HL-60/S4 treated with retinoic acid at 250 ng/mL for 4 days and 3 days (cell line): Measurements from ENCODE around the gene PAMR1.

Source experiments
- in situ Hi-C: fragments of 300-500 bp; cut with MboI; formaldehyde crosslinking; loops from 2 replicates; pipeline ENCODE4 v1.7.0; 2022; ENCODE audit warnings: low sequenced_read_pairs

Gene PAMR1

DNA sequence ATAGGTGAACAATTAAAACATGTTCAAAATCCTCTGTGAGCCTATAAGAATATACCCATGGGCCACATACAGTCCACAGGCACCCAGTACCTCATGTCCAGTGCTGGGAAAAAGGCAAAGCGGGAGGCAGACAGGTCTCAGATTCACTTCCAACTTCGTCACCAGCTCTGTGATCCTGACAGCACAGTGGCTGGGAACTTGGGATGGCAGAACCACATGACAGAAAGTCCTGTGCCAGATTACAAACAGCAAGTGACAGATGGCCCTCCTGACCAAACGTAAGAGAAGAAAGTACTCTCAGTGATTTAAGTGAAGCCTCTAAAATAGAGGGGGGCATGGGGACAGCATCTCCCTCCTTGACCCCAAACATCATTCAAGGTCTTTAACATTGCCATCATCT is 111.8 kb downstream of the PAMR1 start:
- in situ Hi-C loops, result loop anchor here (25.0 kb wide), 1 partner anchor 826 kb away; no protein-coding TSS in a partner anchor

DNA sequence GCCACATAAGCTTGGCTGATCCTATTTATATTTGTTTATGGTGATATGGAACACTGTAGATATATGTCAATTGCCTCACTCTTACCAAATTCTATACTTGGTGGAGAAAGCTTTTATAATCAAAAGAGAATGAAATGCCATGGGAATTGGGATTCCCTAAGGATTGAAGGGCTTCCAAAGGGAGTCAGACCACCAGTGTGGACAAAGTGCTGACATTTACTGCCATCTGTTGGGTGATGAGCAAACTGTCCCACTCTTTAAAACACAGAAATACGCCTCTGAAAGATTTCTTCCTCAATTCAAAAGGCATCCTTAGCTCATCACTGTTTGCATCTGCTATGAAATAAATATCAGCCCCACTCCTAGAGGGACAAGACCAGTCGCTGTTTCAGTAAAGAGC is 113.1 kb downstream of the PAMR1 start:
- in situ Hi-C loops, result loop anchor here (25.0 kb wide), 1 partner anchor 825 kb away; no protein-coding TSS in a partner anchor

DNA sequence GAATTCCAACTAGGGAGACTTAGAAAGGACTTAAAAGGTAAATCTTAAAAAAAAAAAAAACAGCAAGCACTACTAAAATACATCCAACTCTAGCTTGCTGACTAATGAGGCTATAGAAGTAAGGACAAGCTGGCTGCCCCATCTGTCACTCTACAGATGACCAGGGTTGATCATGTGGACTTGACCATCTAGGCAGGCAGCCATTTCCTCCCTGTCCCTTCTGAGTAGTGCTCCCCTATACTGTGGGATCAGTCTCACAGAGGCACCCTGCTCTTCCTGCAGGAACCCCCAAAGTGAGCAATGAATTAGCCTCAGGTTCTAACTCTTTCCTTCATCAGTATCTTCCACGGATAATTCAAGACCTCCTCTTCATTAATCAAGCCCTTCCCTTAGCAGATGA is 118.4 kb downstream of the PAMR1 start:
- in situ Hi-C loops, result loop anchor here (25.0 kb wide), 1 partner anchor 820 kb away; no protein-coding TSS in a partner anchor

DNA sequence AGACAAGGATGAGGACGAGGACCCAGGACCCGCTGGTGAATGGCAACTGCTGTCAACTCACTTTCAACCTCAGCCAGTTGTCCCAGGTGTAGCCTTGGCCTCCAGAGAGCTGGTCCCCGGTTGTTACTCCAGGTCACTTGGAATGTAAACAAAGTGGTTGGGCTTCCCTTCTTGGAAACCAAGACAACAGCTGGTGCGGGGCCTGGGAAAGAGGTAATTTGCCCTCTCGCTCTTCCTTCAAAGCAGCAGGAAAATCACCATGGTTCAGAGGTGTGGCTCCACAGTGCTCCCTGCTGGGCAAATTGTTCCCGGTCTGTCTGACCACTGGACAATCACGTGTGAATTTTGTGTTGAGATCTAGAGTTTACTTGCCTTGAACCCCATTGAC is 121.0 kb downstream of the PAMR1 start:
- in situ Hi-C loops, result loop anchor here (25.0 kb wide), 1 partner anchor 817 kb away; no protein-coding TSS in a partner anchor

DNA sequence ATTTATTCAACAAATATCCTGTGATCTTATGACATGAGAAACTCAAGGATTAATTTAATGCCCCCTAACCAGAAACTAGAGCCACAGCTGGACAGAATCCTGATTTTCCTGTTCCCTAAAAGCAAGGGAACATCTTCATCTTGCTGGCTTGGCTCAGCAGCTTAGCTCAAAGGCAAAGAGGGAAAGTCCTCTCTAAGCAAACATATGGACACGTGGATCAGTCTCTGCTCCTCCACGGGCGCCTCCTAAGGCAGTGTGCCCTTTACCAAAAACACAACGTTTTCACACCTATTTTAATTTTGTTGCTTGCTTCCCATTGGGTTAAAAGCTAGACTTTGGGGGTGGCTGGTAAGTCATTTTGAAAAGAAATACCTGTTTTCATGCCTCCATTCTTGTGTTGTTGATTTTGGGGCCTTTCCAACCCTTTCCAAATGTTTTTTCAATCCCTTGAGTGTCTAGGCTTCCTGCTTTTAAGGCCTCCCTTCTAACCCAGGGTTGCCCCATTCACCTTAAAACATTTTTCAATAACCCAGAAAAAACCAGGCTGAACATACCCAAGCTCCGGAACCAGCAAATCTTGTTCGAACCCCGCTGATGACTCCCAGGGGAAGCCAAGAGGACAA is 121.5 kb downstream of the PAMR1 start:
- in situ Hi-C loops, result loop anchor here (25.0 kb wide), 1 partner anchor 817 kb away; no protein-coding TSS in a partner anchor

DNA sequence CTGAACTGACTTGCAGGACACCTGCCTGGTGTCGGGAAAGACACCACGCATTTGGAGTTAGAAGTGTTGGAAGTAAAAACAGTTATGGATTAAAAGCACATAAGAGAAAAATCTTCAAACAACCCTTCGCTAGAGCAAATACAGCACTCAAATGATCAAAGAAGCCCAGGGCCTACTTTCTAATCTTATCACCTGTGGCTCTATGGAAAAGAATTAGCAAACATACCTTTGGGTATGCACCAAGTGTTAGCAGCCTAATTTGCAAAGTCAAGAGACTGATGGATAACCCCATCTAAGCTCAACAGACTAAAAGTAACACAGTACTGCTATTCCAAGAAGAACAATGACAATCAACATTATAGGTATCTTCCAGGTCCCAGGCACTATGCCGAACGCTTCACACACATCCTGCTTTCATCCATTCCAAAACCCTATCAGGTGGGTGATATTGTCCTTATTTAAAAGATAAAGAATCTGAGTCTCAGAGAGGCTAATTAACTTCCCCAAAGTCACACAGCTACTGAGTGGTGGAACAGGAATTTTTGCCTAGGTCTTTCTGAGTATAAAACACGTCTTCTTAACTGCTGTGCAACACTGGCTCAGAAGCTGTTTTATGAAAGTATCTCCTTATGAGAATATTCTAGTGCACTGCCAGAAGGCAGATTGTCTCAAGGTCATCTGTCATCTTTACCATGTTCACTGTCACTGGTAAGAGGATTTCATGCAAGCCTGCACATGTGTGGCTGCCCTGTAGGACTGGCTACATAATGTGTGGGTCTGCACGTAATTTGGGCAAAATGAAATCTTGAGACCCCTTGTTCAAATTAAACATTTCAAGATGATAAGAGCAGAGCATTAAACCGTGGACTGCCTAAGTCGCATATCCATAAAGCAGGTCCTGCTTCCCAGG is 122.4 kb downstream of the PAMR1 start:
- in situ Hi-C loops, result loop anchor here (25.0 kb wide), 1 partner anchor 816 kb away; no protein-coding TSS in a partner anchor

DNA sequence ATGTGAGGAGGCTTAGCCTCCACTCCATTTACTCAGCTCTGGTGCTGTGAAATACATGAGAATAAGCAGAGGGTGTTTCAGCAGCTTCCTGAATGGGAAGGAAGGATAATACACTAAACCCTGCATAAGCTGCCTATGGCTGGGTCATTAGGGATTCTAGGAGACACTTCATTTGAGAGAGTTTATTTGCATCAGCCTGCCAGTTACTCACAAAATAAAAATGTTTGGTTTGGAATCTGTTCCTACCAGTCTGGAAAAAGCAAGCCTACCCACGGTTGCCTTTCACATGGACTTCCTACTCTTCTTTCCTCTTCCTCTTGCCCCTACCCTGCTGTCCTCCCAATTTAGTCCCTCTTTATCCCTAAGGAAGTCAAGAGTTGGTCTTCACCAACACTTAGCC is 126.5 kb downstream of the PAMR1 start:
- in situ Hi-C loops, result loop anchor here (10.0 kb wide), 1 partner anchor 484 kb away; the partner anchor contains the start of genes APIP and PDHX

DNA sequence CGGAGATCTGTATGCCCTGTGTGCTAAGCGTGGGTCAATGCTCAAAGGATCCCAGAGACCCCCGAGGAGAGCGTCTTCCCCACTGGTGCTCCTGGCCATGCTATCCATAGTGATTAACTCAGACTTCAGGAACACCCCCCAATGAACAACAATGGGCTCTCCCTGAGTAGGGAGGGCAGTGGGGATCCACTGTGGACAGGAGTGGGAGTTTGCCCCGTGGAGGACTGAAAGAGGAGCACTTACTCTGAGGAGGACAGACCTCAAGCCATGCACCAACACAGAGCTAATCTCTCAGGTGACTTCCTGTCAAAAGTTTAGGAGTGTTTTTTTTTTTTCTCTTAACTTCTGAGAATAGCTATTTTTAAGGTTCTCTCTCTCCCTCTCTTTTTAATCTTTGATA is 130.5 kb downstream of the PAMR1 start:
- in situ Hi-C loops, result loop anchor here (10.0 kb wide), 1 partner anchor 480 kb away; the partner anchor contains the start of genes APIP and PDHX

DNA sequence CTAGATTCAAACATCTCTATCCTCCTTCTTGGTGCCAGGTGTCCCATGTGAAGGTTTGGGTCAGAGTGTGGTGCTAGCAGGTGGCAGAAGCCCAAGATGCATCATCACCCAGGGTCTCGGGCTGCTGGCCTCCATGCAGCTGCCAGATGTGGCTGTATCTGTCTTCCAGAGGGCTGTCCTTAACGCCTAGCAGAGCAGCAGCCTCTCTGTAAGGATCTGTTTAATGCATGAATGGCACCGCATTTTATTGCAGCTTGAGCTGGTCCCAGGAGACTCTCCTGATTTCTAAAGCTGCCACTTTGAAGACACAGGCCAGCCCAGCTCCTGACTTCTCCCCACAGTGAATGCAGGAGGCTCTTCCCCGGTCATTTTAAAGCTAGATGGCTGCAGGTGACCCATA is 132.3 kb downstream of the PAMR1 start:
- in situ Hi-C loops, result loop anchor here (10.0 kb wide), 1 partner anchor 478 kb away; the partner anchor contains the start of genes APIP and PDHX

DNA sequence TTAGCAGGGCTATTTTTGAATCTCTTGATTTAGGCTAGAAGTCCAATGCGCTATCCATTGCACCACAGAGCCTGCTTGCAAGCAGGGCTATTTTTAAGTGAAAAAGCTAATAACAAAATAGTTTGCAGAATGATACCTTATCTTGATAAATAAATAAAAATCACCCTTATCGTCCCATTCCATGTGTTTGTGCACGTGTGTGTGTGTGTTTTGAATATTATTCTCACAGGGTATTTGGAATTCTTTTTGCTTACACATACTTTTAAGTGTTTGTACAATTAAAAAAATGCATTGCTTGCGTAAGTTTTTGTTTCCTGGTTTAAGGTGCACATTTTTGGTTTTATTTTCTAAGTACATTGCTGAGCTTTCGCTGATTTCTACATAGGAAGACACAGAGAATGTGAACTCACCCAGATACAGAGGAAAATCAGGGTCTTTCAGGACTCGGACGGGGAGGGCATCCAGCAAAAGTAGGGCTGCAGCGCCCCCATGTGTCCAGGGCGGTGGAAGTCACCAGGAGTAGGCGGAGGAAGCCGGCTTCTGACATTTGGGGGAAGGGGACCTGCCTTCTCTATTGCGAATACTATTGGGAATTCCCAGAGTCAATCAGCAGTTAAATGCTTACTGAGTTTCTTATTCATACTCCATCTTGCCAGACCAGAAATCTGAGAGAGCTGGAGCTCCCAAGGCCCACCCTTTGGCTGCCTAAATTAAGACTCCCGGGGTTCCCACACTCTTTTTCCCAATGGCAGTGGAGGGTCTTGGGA is 133.3 kb downstream of the PAMR1 start:
- in situ Hi-C loops, result loop anchor here (10.0 kb wide), 1 partner anchor 477 kb away; the partner anchor contains the start of genes APIP and PDHX

DNA sequence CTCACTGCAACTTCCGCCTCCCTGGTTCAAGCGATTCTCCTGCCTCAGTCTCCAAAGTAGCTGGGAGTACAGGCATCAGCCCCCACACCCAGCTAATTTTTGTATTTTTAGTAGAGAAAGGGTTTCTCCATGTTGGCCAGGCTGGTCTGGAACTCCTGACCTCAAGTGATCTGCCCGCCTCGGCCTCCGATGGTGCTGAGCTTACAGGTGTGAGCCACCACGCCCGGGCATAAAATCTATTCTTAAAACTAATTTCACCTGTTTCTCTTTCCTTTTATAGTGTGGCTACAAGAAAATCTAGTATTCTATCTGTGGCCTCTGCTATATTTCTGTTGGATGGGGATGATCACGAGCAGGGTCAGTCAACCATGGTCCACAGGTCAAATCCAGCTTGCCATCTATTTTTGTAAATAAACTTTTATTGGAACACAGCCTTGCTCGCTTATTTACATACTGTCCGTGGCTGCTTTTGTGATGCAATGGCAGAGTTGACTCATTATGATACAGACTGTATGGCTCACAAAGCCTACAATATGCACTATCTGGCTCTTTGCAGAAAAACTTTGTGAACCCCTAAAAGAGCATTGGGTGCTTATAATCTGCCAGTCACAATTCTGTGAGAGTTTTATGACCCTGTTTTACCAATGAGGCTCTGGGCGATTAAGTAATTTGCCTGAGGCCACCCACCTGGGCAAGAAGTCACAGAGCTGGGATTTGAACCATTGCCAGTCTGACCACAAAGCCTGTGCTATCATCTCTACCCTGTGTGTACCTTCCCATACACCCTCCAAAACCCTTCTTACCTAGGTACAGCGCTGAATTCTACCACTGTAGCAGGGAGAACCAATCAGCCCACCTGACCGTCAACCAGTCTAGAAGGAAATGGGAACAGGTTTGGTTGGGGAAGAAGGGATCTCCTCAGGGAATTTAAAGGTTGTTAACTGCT is 134.4 kb downstream of the PAMR1 start:
- in situ Hi-C loops, result loop anchor here (10.0 kb wide), 1 partner anchor 476 kb away; the partner anchor contains the start of genes APIP and PDHX

DNA sequence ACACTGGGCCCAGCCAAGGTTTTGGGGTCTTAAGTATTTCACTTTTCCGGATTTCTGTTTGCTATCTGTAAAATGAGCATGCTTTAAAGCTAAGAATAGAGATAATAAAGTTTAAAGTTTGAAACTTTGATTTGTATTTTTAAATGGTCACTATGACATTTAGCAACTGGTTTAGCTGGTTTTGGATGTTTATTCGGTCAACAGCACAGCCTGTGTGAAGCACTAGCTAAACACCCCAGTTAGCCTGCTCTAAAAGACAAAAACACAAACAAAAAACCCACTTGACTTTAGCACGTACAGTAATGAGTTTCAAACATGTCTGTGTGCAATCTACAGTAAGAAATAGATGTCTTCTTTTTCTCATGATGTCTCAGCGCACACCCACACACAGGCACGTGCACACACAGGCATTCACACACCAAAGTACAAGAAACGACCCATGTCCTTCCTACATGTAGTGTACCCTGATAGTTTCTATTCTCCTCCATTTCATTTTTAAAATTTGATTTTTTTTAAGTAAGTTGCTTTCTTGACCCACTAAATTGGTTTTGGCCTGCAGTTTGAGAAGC is 135.4 kb downstream of the PAMR1 start:
- in situ Hi-C loops, result loop anchor here (10.0 kb wide), 1 partner anchor 475 kb away; the partner anchor contains the start of genes APIP and PDHX

DNA sequence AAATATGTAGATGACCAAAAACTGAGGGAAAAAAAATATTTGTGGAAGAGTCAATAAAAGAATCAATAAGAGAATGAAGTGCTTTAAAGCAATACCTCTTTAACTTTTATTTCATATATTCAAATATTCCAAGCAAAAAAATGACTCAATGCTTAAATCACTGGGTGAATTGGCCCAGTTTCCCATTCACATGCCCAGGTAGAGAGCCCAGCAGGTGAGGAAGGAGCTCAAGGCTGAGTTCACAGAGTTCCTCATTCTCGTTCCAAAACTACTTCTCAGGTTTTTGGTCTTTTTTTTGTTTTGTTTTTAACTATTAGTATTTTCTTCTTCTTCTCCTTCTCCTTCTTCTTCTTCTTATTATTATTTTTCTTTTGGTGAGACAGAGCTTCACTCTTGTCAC is 136.3 kb downstream of the PAMR1 start:
- in situ Hi-C loops, result no loop called here

DNA sequence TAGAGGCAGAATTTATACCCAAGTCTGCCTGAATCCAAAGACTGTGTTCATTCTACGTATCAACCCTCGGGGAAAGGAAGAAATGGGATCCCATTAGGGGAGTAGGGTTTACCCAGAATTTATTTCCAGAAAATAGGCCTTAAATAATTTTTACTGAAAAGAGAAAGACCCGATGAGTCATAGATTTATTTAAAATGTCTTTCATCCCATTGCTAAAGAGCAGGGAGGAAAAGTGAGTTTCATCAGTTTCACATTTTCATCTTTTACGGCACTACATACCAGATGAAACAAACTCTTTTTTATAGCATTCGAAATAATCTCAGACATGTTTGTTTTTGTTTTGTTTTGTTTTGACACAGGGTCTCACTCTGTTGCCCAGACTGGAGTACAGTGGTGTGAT is 137.4 kb downstream of the PAMR1 start:
- in situ Hi-C loops, result no loop called here

DNA sequence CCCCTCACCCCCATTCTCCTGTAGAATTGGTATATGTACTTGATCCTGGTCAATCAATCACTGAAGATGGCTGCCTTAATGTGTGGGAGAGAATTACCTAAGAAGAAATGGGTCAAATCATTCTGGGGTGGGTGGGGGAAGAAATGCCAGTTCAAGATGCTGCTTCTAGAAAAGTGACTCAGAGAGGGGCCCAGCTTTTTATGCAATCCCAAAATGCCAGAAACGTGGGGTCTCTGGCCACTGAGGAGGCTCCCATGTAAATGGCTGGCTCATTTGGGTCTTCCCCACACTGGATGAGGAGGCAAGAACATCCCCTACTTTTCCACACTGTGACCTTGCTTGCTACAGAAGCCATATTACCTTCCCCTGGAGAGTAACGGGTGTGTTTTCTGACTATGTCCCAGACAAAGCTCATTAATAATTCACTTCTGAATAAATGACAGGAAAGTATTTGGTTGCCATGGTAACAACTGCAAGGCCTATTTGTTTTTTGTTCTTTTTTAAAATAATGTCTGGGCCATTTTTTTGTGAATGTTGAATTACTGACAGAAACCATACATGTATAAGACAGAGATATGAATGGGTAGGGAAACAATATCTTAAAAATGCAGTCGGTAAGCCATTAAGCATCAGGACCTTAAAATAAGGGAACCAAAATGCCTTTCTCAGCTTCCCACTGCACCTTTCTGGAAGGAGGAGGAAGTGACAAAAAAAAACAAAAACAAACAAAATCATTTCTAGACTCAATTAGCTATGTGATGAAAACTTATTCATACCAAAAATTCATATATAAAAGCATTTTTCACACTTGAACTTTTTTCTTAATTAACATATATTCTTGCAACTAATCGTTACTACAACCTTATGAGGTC is 138.1 kb downstream of the PAMR1 start:
- in situ Hi-C loops, result no loop called here

DNA sequence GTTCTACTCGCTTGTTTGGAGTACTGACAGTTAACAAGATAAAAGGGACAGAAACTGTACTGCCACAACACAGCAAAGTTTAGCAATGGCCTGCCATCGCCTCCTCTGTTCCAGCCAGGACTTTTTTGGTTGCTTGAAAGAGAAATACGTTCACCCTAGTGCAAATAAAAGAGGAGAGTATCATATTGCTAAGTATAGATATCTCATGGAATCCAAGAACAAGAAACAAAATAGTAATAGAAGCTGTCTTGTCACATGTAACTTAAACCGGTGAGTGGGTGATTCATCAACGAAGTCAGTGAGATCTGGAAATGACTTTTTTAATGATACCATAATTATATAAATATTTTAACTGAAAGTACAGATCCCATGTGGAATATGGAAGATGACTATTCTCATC is 141.5 kb downstream of the PAMR1 start:
- in situ Hi-C loops, result no loop called here
